Motor neuron (in vitro differentiated cells): ENCODE results near the gene MED31. TPM values are rescaled to one million over a fixed set of nuclear protein-coding genes. Genes with fewer than 3 reads are reported as not detected.

Experiments
- ATAC-seq, 8 experiments: fragments of 200-7000 bp; cut with Tn5 transposase; replicated peaks in 6 of 8; 2 replicates each; pipeline ENCODE4 v1.8.0; 2021; ENCODE audit warnings: mild to moderate bottlenecking in 8 of 8, moderate library complexity in 8 of 8
- H3K27ac ChIP-seq, 2 donors: fragments of 250-450 bp; sonication (Bioruptor Pico); 2 replicates each; pipeline ENCODE4 v1.9.0; 2021; ENCODE audit warnings: antibody characterized with exemption in 2 of 2, mild to moderate bottlenecking in 2 of 2, moderate library complexity in 1 of 2
- H3K4me1 ChIP-seq, 2 donors: fragments of 250-450 bp; sonication (Bioruptor Pico); replicated peaks in 1 of 2; 2 replicates each; pipeline ENCODE4 v1.6.1; 2021; ENCODE audit warnings: antibody characterized with exemption in 2 of 2, mild to moderate bottlenecking in 2 of 2, moderate library complexity in 1 of 2
- H3K4me3 ChIP-seq, 5 donors: fragments of 250-450 bp; sonication (Bioruptor Pico); 2 replicates each; pipeline ENCODE4 v1.9.0; 2021; ENCODE audit warnings: antibody characterized with exemption in 5 of 5, mild to moderate bottlenecking in 5 of 5, moderate library complexity in 4 of 5
- WGBS, 10 experiments: fragments of 450-650 bp; shearing (Covaris generic); methylation state at CpG; one replicate each; pipeline ENCODE4 v1.0.0; 2022; 5-methylcytosine and 5-hydroxymethylcytosine counted together
- in situ Hi-C, 9 experiments: fragments of 400-800 bp; cut with MboI; loops; one replicate each; pipeline ENCODE4 v1.15.0; 2021; ENCODE audit warnings: low sequenced_read_pairs in 9 of 9, low pct_unique_long_range_greater_than_20kb in 2 of 9; ENCODE audit not compliant: unreplicated experiment in 9 of 9
- total RNA-seq, 8 experiments: library from RNA; unstranded; fragments of 300-600 nt; gene quantifications; 2 replicates each; pipeline versions ENCODE4 v1.2.3 to v1.2.4, GENCODE V29; 2022

Gene MED31
- total RNA-seq, 8 experiments from 2014 or later = 11.7 to 31.8 (median 18.0) TPM

DNA sequence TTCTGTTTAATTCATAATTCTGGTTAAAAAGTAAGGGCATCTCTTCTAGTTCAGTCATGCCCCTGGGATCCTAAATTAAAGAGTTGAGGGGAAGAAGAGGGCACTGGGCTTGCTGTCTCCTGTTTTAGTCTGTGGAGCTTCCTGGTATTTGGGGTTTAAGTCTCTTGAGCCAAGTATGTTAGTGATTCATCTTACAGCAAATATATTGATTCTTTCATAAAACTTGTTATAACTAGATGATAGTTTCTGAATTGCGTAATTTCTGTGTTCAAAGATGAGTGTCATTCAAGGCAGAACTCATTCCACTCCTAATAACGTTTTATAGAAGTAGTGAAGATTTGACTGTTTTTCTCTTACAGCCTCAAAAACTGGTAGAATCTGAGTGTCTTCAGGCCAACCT, 8.8 kb downstream of the MED31 start:
- in situ Hi-C loops = no loop called here
- Histone ChIP-seq H3K4me3 (peak overlapping the region in 1 of 5 donors; percentile 5), H3K4me1 (peaks cover 17 to 18% of the 10 kb centered on the region in 2 donors), H3K27ac (no peak overlapping the region)
- no peak for ATAC-seq
- 14 to 100% (median 58%) methylated on average over 1 to 2 of the region's 2 CpGs; no CpG with 5 or more reads in 2 of the 10 experiments for WGBS, 10 experiments

DNA sequence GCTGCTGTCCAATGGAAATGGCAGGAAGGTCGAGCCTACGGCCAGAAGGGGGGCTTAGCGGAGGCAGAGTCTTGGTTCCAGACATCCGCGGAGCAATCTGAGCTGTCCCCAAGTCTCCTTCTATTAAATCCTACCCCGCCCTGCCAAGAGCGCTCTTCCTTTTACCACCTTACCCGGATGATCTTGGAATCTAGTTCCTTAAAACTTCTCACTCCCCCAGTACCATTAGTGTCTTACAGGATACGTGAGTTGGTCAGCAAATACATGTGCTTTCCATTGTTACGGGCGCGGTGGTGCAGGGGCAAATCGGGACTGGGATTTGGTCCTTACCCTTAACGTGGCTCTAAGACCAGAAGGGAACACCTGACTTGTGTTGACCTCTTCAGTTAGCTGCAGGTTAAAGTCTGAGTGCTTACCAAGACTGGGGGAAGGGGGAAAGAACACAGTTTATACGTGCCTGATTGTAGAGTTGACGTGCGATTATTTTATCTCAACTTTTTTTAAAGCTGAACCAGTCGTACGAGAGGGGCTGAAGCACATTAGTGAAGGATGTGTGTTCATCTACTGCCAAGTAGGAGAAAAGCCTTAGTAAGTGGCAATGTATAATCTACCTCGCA, 10.1 kb downstream of the MED31 start:
- Histone ChIP-seq H3K27ac (peak overlapping the region; percentile 80 to 91), H3K4me3 (peak overlapping the region; percentile 45 to 83 (median 69)), H3K4me1 (peaks cover 17 to 18% of the 10 kb centered on the region in 2 donors)
- 0 to 17% (median 1%) methylated on average over 1 to 15 of the region's 20 CpGs; no CpG with 5 or more reads in 1 of the 10 experiments for WGBS, 10 experiments
- peak in 7 of 8 experiments; percentile 7 to 50 (median 18) for ATAC-seq
- in situ Hi-C loops = no loop called here

DNA sequence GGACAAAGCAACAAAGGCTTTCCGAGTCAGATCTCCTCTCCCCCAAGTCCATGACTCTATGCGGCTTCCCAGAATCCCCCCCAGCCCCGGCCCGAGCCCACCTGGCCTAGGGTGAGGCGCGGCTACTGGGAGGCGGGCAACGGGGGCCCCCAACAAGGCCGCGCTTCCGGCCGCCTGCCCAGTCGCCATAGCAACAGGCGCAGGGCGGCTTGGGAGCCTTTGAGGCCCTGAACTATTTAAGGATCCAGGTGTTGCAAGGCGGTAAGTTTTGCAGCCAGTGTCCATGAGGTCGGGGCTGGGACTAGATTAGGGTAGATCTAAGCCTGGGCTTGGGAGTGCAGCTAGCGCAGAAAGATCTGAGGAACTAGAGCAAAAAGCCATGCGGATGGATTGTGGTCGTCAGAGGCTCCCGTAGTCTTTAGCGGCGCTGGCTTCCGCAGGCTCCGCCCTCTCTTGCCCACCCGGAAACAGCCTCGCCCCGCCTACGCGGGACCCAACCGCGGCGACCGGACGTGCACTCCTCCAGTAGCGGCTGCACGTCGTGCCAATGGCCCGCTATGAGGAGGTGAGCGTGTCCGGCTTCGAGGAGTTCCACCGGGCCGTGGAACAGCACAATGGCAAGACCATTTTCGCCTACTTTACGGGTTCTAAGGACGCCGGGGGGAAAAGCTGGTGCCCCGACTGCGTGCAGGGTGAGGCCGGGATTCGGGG, 10.7 kb downstream of the MED31 start, which contains the start of the genes KIAA0753 and TXNDC17:
TSS of gene KIAA0753 (minus strand) at position 176 of the 711 bp plus-strand sequence. CDS start 5,608 bp downstream, outside the sequence.
TSS of gene TXNDC17 (plus strand) at position 525 of the 711 bp plus-strand sequence. CDS start at position 548, 23 bp downstream.
- WGBS, 10 experiments = 0 to 4% (median 0%) methylated on average over 1 to 18 of the region's 52 CpGs; no CpG with 5 or more reads in 3 of the 10 experiments
- H3K4me1 ChIP-seq = peaks cover 17 to 18% of the 10 kb centered on the region in 2 donors
- ATAC-seq = peak; percentile 83 to 92 (median 91)
- H3K4me3 ChIP-seq = peak within 1 kb of the TSS; percentile 45 to 83 (median 69)
- H3K27ac ChIP-seq = peak within 1 kb of the TSS; percentile 80 to 91
- in situ Hi-C loops = no loop called here

- peak; percentile 35 to 54 (median 50) for ATAC-seq
- Histone ChIP-seq H3K4me3 (peak overlapping the region; percentile 45 to 83 (median 69)), H3K4me1 (peaks cover 17 to 18% of the 10 kb centered on the region in 2 donors), H3K27ac (peak overlapping the region; percentile 80 to 91)
- in situ Hi-C loops = no loop called here
- WGBS, 10 experiments = 0 to 15% (median 0%) methylated on average over 2 to 4 of the region's 67 CpGs; no CpG with 5 or more reads in 7 of the 10 experiments
These were observed 11.5 kb downstream of the MED31 start for GRCh38 chr17:6639586-6640535.

- in situ Hi-C loops = no loop called here
- no peak for ATAC-seq
- Histone ChIP-seq H3K4me1 (peaks cover 17 to 18% of the 10 kb centered on the region in 2 donors), H3K27ac (no peak overlapping the region), H3K4me3 (peak overlapping the region; percentile 45 to 83 (median 69))
- 0% methylated on average over 1 of the region's 15 CpGs; no CpG with 5 or more reads in 9 of the 10 experiments for WGBS, 10 experiments
These were observed 12.3 kb downstream of the MED31 start for GRCh38 chr17:6639014-6639585.

DNA sequence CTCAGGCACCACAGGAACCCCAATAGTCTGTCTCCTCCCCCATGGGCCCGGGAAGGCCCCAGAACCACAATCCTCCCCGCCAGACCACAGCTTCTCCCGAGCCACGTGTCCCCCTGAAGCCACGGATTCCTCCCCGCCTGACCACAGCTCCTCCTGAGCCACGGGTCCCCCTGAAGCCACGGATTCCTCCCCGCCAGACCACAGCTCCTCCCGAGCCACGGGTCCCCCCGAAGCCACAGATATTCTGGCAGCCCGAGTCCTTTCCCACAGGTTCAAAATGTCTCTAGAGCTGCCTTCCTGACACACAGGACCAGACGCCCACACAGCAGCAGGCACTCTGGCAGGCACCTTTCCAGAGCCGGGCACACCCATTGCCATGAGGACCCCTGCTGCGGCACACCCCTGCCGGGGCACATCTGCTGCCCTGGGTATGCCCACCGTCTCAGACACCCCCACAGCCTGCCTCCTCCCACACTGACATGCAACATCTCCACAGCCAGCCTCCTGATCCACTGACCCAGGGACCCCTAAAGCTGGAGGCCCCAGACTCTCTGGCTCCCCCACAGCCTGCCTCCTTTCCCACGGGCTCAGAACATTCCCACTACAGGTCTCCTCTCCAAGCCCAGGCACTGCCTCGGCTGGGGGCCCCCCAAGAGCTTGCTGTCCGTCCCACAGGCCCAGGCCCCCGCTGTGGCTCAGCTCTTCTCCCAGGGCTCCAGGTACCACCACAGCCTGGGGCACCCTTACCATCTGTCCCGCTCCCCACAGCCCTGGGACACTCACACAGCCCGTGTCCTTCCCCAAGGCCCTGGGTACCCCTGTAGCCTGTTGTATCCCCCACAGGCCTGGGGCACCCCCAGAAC, 13.1 kb downstream of the MED31 start:
- Histone ChIP-seq H3K27ac (no peak overlapping the region), H3K4me3 (no peak overlapping the region)
- in situ Hi-C loops = no loop called here

DNA sequence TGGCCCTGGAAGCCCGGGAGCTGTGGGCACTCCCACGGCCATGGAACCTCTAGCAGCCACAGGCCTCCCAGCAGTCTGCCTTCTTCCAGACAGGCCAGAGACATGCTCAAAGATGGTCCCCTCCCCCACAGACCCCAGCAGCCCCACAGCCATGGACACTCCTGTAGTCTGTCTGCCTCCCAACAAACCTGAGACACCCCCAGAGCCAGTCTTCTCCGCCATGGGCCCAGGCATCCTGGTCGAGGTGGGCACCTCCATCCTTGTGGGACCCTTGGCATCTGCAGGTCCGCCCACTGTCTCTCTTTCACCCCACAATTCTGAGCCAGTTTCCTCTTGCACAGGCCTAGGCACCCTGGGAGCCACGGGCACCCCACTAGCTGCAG, 14.0 kb downstream of the MED31 start:
- 100% methylated on average over 2 of the region's 6 CpGs; no CpG with 5 or more reads in 9 of the 10 experiments for WGBS, 10 experiments
- Histone ChIP-seq H3K4me3 (no peak overlapping the region), H3K4me1 (peaks cover 17% of the 10 kb centered on the region in 2 donors), H3K27ac (no peak overlapping the region)
- in situ Hi-C loops = no loop called here
- ATAC-seq = no peak

More for the DNA sequence above, 13.1 kb downstream of the MED31 start:
- ATAC-seq = no peak
- WGBS, 10 experiments = 0 to 90% (median 63%) methylated on average over 1 to 8 of the region's 24 CpGs; no CpG with 5 or more reads in 7 of the 10 experiments
- peaks cover 17 to 18% of the 10 kb centered on the region in 2 donors for H3K4me1 ChIP-seq

DNA sequence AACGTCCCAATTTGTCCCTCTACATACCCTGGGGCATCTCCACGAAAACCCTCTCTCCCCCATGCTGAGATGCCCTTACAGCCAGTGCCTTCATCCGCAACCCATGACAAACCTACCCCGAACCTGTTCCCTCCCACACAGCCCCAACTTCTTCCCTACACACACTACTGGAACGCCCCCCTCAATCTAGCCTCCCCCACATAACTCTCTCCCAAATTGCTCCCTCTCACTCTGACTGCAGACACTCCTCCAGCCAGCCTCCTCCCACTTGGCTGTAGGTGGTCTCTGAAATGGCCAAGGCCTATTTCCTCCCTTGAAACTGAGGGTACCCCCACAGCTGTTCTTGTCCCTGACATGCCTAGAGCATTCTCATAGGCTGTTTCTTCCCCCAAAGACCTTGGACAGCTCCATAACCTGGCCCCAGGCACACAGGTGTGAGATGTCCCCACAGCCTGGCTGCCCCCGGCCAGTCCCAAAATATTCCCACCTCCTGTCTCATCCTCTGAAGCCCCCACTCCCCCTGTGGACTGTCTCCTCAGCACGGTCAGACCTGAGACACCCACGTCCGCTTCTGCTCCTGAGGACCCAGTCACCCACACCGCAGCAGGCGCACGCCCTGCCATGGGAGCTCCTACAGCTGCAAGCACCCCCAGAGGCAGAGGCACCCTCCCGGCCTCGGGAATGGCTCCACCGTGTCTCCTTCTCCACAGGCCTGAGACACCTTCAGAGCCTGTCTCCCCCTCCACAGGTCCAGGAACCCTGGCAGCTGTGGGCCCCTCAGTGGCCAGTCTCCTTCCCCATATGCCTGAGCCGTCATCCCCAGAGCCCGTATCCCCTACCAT, 14.6 kb downstream of the MED31 start:
- WGBS, 10 experiments = 70 to 100% (median 91%) methylated on average over 1 to 11 of the region's 17 CpGs; no CpG with 5 or more reads in 4 of the 10 experiments
- ATAC-seq = no peak
- H3K4me3 ChIP-seq = no peak overlapping the region
- in situ Hi-C loops = no loop called here
- no peak overlapping the region for H3K27ac ChIP-seq
- peaks cover 11 to 12% of the 10 kb centered on the region in 2 donors for H3K4me1 ChIP-seq

DNA sequence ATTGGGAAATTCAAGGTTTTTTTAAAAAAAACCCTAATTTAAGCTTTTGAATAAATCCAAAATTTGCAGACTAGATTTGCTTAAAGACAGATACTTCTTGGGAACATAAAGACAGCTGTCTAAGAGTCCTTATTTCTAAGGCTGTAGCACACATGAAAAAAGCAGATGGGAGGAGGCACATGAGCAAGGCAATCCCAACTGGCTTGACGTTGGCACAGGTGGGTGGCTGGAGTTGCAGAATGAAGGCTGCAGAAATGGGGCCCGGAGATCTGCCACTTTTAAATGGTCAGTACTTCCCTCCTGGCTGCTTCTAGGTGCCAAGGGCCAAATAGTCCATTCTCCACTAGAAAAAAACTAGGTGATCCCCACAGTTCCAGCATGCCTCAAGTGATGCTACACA, 15.3 kb downstream of the MED31 start:
- Histone ChIP-seq H3K4me1 (peaks cover 8 to 9% of the 10 kb centered on the region in 2 donors), H3K27ac (no peak overlapping the region), H3K4me3 (no peak overlapping the region)
- WGBS, 10 experiments = 49 to 100% (median 94%) methylated on average over 1 to 2 of the region's 2 CpGs; no CpG with 5 or more reads in 5 of the 10 experiments
- in situ Hi-C loops = no loop called here
- no peak for ATAC-seq

GRCh38 chr17:6633263-6633662, 18.1 kb downstream of the MED31 start:
- H3K4me3 ChIP-seq = no peak overlapping the region
- in situ Hi-C loops = no loop called here
- WGBS, 10 experiments = 90 to 100% (median 100%) methylated on average over 1 to 3 of the region's 3 CpGs
- no peak for ATAC-seq
- no peak overlapping the region for H3K27ac ChIP-seq
- no peaks in the 10 kb centered on the region for H3K4me1 ChIP-seq

DNA sequence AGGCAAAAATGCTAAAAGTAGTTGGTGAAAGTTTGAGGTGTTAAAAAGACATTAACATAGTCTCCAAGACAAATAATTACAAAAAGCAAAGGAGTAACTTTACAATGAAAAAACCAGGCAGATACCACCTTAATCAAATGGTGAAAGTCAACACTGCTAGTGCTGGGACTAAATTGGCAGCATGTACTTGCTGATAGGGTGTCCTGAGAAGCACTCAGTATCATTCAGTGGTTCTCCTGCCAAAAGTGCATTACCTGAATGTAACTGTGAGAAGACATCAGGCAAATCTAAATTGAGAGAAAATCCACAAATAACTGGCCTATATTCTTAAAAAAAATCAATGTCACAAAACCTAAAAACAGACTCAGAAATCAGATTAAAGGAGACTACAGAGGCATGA, 18.9 kb downstream of the MED31 start:
- H3K4me3 ChIP-seq = no peak overlapping the region
- no peak for ATAC-seq
- in situ Hi-C loops = no loop called here
- H3K4me1 ChIP-seq = no peaks in the 10 kb centered on the region
- no peak overlapping the region for H3K27ac ChIP-seq
